22Rv1 (cell line): Measurements from ENCODE around the gene ARHGEF10L.

Experiments used
- ZFX ChIP-seq: fragments of 450-650 bp; IDR thresholded peaks from 2 replicates; pipeline ENCODE4 v1.6.1; 2017; ENCODE audit warnings: antibody characterized with exemption, borderline replicate concordance
- TF ChIP-seq, protein P1 (sequence below): fragments of 450-650 bp; IDR thresholded peaks from 2 replicates; pipeline ENCODE4 v1.5.1; 2017; ENCODE audit warnings: mild to moderate bottlenecking

GRCh38 chr1:17657436-17657835 is 117.9 kb downstream of the ARHGEF10L start:
- TF ChIP-seq, protein P1, sequence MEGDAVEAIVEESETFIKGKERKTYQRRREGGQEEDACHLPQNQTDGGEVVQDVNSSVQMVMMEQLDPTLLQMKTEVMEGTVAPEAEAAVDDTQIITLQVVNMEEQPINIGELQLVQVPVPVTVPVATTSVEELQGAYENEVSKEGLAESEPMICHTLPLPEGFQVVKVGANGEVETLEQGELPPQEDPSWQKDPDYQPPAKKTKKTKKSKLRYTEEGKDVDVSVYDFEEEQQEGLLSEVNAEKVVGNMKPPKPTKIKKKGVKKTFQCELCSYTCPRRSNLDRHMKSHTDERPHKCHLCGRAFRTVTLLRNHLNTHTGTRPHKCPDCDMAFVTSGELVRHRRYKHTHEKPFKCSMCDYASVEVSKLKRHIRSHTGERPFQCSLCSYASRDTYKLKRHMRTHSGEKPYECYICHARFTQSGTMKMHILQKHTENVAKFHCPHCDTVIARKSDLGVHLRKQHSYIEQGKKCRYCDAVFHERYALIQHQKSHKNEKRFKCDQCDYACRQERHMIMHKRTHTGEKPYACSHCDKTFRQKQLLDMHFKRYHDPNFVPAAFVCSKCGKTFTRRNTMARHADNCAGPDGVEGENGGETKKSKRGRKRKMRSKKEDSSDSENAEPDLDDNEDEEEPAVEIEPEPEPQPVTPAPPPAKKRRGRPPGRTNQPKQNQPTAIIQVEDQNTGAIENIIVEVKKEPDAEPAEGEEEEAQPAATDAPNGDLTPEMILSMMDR, result no peak
- no peak for TF ChIP-seq ZFX
